Smooth muscle cell (in vitro differentiated cells): ENCODE results near the gene SPON1. TPM values are rescaled to one million over a fixed set of nuclear protein-coding genes. Genes with fewer than 3 reads are reported as not detected.

ENCODE experiments used
- DNase-seq: peaks from one replicate; lab custom pipeline; 2025; ENCODE audit not compliant: unreplicated experiment; lab: John Stamatoyannopoulos, UW
- H2AFZ ChIP-seq: fragments of 200-600 bp; sonication (generic); 2 replicates; pipeline ENCODE4 v1.6.0; 2016; ENCODE audit warnings: antibody characterized with exemption, low read depth, mild to moderate bottlenecking
- H3F3A ChIP-seq: fragments of 200-600 bp; sonication (generic); 2 replicates; pipeline ENCODE4 v1.6.0; 2017; ENCODE audit warnings: antibody characterized with exemption, low read depth
- H3K27ac ChIP-seq: fragments of 200-600 bp; sonication (generic); 2 replicates; pipeline ENCODE4 v1.5.1; 2016; ENCODE audit warnings: low read depth, mild to moderate bottlenecking
- H3K27me3 ChIP-seq: fragments of 200-600 bp; sonication (generic); 2 replicates; pipeline ENCODE4 v1.6.1; 2016; ENCODE audit warnings: low read depth, mild to moderate bottlenecking
- H3K36me3 ChIP-seq: fragments of 200-600 bp; sonication (generic); 2 replicates; pipeline ENCODE4 v1.5.1; 2016; ENCODE audit warnings: low read depth
- H3K4me1 ChIP-seq: fragments of 200-600 bp; sonication (generic); 2 replicates; pipeline ENCODE4 v1.5.1; 2016; ENCODE audit warnings: low read depth
- H3K4me2 ChIP-seq: fragments of 200-600 bp; sonication (generic); 2 replicates; pipeline ENCODE4 v1.6.0; 2016; ENCODE audit warnings: mild to moderate bottlenecking
- H3K4me3 ChIP-seq: fragments of 200-600 bp; sonication (generic); 2 replicates; pipeline ENCODE4 v1.5.1; 2016; ENCODE audit warnings: mild to moderate bottlenecking
- H3K79me2 ChIP-seq: fragments of 200-600 bp; sonication (generic); 2 replicates; pipeline ENCODE4 v1.6.0; 2016; ENCODE audit warnings: low read depth, mild to moderate bottlenecking
- H3K9ac ChIP-seq: fragments of 200-600 bp; sonication (generic); 2 replicates; pipeline ENCODE4 v1.6.0; 2016; ENCODE audit warnings: low read depth
- H3K9me3 ChIP-seq: fragments of 200-600 bp; sonication (generic); replicated peaks from 2 replicates; pipeline ENCODE4 v1.5.1; 2016; ENCODE audit warnings: low read depth
- H4K20me1 ChIP-seq: fragments of 200-600 bp; sonication (generic); 2 replicates; pipeline ENCODE4 v1.6.0; 2016; ENCODE audit warnings: low read depth
- WGBS: methylation state at CpG from one replicate; pipeline ENCODE4 v1.1.7; 2016; ENCODE audit warnings: low lambda C conversion rate; 5-methylcytosine and 5-hydroxymethylcytosine counted together
- polyA plus RNA-seq: library from polyadenylated mRNA; unstranded; fragments of >200 nt; fragmentation: Nextera tagmentation; extraction: Ambion mirVana; gene quantifications from 2 replicates; pipeline ENCODE4 v1.2.1, GENCODE V29; 2016
- total RNA-seq: library from RNA; depleted of rRNA; stranded (reverse); fragments of >200 nt; gene quantifications from 2 replicates; pipeline ENCODE4 v1.2.3, GENCODE V29; 2014
- TF ChIP-seq, protein P1 (sequence below): fragments of 200-600 bp; sonication (generic); IDR thresholded peaks from 2 replicates; pipeline ENCODE4 v1.5.1; 2017; ENCODE audit warnings: borderline replicate concordance, mild to moderate bottlenecking, antibody characterized with exemption; ENCODE audit not compliant: insufficient read depth, poor library complexity, severe bottlenecking

SPON1 gene
- total and polyA plus RNA-seq, 2 experiments from 2014 or later: 38.0 to 40.6 TPM

DNA sequence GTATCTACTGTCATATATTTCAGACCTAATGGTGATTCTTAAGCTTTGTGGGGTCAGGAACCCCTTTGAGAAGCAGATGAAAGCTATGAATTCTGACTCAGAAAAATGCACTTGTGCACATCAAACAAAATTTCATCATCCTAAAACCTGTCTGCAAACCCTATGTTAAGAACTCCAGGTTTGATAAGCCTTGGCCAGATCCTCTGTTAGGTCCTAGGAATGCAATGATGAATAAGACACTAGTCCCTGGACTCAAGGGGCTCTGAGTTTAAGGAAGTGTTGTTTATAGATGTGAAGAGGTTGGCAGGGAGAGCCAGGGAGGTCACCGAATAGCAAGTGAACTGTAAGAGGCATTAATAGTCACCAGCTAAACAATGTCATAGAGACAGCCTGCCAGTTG is 103.2 kb downstream of the SPON1 start:
- H3K4me1 ChIP-seq: no peaks in the 10 kb centered on the region
- no peaks in the 10 kb centered on the region for H3F3A ChIP-seq
- no peak for DNase-seq
- no peak overlapping the region for H3K9ac ChIP-seq
- H2AFZ ChIP-seq: no peak overlapping the region
- H4K20me1 ChIP-seq: no peaks in the 10 kb centered on the region
- 78% methylated on average over 1 of the region's 1 CpG for WGBS
- peak overlapping the region; percentile 19 for H3K4me2 ChIP-seq
- H3K9me3 ChIP-seq: no peaks in the 10 kb centered on the region
- no peaks in the 10 kb centered on the region for H3K36me3 ChIP-seq
- TF ChIP-seq, protein P1, sequence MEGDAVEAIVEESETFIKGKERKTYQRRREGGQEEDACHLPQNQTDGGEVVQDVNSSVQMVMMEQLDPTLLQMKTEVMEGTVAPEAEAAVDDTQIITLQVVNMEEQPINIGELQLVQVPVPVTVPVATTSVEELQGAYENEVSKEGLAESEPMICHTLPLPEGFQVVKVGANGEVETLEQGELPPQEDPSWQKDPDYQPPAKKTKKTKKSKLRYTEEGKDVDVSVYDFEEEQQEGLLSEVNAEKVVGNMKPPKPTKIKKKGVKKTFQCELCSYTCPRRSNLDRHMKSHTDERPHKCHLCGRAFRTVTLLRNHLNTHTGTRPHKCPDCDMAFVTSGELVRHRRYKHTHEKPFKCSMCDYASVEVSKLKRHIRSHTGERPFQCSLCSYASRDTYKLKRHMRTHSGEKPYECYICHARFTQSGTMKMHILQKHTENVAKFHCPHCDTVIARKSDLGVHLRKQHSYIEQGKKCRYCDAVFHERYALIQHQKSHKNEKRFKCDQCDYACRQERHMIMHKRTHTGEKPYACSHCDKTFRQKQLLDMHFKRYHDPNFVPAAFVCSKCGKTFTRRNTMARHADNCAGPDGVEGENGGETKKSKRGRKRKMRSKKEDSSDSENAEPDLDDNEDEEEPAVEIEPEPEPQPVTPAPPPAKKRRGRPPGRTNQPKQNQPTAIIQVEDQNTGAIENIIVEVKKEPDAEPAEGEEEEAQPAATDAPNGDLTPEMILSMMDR: no peak
- H3K79me2 ChIP-seq: no peaks in the 10 kb centered on the region
- H3K27me3 ChIP-seq: no peaks in the 10 kb centered on the region
- no peak overlapping the region for H3K4me3 ChIP-seq
- no peak overlapping the region for H3K27ac ChIP-seq

DNA sequence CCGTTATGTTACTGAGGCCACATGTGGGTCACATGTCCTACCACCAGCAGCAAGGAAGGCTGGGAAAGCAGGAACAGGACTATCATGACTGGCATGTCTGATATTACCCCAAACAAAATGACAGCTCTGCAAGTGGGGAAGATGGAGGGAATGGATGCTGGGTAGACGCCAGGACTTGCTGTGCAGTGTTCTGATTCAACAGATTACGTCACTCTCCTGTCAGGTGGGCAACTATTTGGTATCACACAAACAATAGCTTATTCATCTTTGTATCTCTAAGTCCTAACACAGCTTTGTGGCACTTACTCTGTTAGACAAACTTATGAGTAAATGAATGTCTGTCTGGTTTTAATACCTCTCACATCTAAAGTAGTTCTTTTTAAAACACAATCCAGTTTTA is 105.2 kb downstream of the SPON1 start:
- Histone ChIP-seq H3F3A (no peaks in the 10 kb centered on the region), H3K27me3 (no peaks in the 10 kb centered on the region), H3K9me3 (no peaks in the 10 kb centered on the region), H2AFZ (no peak overlapping the region), H3K4me1 (no peaks in the 10 kb centered on the region), H3K9ac (no peak overlapping the region), H4K20me1 (no peaks in the 10 kb centered on the region), H3K4me2 (no peak overlapping the region), H3K79me2 (no peaks in the 10 kb centered on the region), H3K4me3 (no peak overlapping the region), H3K36me3 (no peaks in the 10 kb centered on the region), H3K27ac (no peak overlapping the region)
- no peak for DNase-seq
- TF ChIP-seq, protein P1: no peak
- 94% methylated on average over 3 of the region's 3 CpGs for WGBS

DNA sequence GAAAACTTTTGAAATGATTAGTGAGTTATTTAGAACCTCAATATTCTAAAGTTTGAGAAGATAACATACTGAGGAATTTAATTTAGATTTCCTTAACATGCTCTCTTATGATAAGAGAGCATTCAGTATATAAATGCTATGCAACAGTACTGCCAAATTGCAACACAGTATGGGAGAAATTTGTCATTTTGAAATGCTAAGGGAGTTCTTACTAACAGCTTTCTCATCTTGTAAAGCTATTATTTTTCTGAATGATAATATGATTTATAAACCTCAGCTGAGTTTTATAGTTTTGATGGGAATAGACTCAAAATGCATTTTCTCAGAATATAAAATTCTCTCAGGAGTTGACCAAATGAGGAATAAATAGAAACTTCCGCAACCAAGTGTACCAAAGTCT is 108.4 kb downstream of the SPON1 start:
- H2AFZ ChIP-seq: no peak overlapping the region
- H4K20me1 ChIP-seq: no peaks in the 10 kb centered on the region
- H3K4me3 ChIP-seq: no peak overlapping the region
- H3K27me3 ChIP-seq: no peaks in the 10 kb centered on the region
- no peaks in the 10 kb centered on the region for H3K9me3 ChIP-seq
- TF ChIP-seq, protein P1: no peak
- peaks cover 8% of the 10 kb centered on the region for H3F3A ChIP-seq
- 91% methylated on average over 1 of the region's 1 CpG for WGBS
- H3K4me1 ChIP-seq: peaks cover 26% of the 10 kb centered on the region
- no peak overlapping the region for H3K4me2 ChIP-seq
- DNase-seq: no peak
- no peaks in the 10 kb centered on the region for H3K79me2 ChIP-seq
- no peak overlapping the region for H3K9ac ChIP-seq
- no peak overlapping the region for H3K27ac ChIP-seq
- H3K36me3 ChIP-seq: no peaks in the 10 kb centered on the region

DNA sequence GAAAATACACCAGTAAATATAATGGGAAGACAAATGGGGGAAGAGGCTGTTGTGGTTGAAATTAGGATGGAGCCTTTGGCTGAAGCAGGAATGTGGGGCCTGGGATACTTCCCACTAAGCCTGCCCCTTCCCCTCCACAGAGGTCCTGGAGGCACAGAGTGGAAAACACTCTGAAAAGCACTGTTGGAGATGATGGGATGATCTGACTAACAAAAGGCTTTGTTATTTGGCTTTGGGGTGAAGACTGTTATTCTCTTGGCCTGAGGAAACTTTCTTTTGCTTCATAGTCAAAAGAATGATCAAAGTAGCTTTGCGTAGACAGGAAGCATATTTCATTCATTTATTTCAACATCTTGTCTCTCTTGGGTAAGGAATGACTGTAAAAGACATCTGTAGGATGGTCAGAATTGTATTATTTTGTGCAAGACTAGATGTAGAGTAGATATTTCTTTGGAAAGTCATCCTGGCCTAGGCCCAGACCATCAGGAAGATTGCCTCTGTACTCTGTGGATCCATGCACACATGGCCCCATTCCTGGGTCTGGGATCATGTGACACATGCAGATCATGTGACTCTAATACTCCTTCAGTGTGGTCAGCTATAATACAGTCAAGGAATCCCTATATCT is 111.4 kb downstream of the SPON1 start:
- no peaks in the 10 kb centered on the region for H3K79me2 ChIP-seq
- peak overlapping the region; percentile 13 for H3K4me2 ChIP-seq
- H3K9me3 ChIP-seq: no peaks in the 10 kb centered on the region
- no peak overlapping the region for H3K4me3 ChIP-seq
- H3K9ac ChIP-seq: no peak overlapping the region
- H4K20me1 ChIP-seq: no peaks in the 10 kb centered on the region
- no peak for DNase-seq
- TF ChIP-seq, protein P1: no peak
- peaks cover 30% of the 10 kb centered on the region for H3K4me1 ChIP-seq
- no peak overlapping the region for H3K27ac ChIP-seq
- H3F3A ChIP-seq: peaks cover 8% of the 10 kb centered on the region
- no peaks in the 10 kb centered on the region for H3K27me3 ChIP-seq
- whole genome bisulfite sequencing: 95% methylated on average over 1 of the region's 1 CpG
- no peaks in the 10 kb centered on the region for H3K36me3 ChIP-seq
- H2AFZ ChIP-seq: no peak overlapping the region
